RWPE1 (cell line): ENCODE results near the gene RSKR.
"Not testable (repeated sequence)": the region's sequence is repeated elsewhere in the genome, so short reads cannot be mapped to it uniquely, and the experiment has no call there.

Experiments used
- CTCF ChIA-PET: fragments of 350-600 bp; sonication (Branson Sonifier 250); formaldehyde crosslinking; extraction: SDS; loops from one replicate; lab custom pipeline; 2021; lab: Yijun Ruan, JAX
- POLR2A ChIA-PET: fragments of 400-600 bp; formaldehyde crosslinking; extraction: SDS; loops from one replicate; lab custom pipeline; 2020; ENCODE audit warnings: antibody characterized with exemption; ENCODE audit not compliant: low non-redundant PET; lab: Yijun Ruan, JAX
- DNase-seq: peaks from one replicate; pipeline ENCODE4 v3.0.0; 2012; ENCODE audit warnings: low spot score
- H3K27ac ChIP-seq: fragments of 450-650 bp; 2 replicates; pipeline ENCODE4 v1.5.1; 2017
- CTCF ChIP-seq: fragments of 450-650 bp; conservative IDR thresholded peaks from 2 replicates; pipeline ENCODE4 v1.5.1; 2017; ENCODE audit warnings: low read depth, mild to moderate bottlenecking

RSKR gene

GRCh38 chr17:28615260-28615940 is 1.4 kb upstream of the RSKR start:
- H3K27ac ChIP-seq = no peak overlapping the region
- no peak for DNase-seq
- no peak for TF ChIP-seq CTCF
- CTCF ChIA-PET = interaction anchor here (0.5 to 0.6 kb wide), 2 partner anchors 13 to 32 kb away, joined by 3 to 4 read pairs; no protein-coding TSS in a partner anchor
- POLR2A ChIA-PET = no interaction called here

GRCh38 chr17:28612936-28613872 is 781 bp downstream of the RSKR start:
- ChIA-PET POLR2A (no interaction called here), CTCF (interaction anchor here (0.6 to 1.9 kb wide), 6 partner anchors 8 to 27 kb away, joined by 3 to 5 read pairs (median 3); no protein-coding TSS in a partner anchor)
- 0 out of 2 replicates have a peak overlapping the region, but pooled peaks have one; percentile 10 for H3K27ac ChIP-seq
- TF ChIP-seq CTCF = peak; percentile 63
- DNase-seq = no peak

GRCh38 chr17:28612531-28612930 is 1.5 kb downstream of the RSKR start:
- no peak for TF ChIP-seq CTCF
- POLR2A ChIA-PET = no interaction called here
- DNase-seq = no peak
- CTCF ChIA-PET = interaction anchor here (0.7 to 1.9 kb wide), 4 partner anchors 9 to 18 kb away, joined by 3 to 5 read pairs (median 3); no protein-coding TSS in a partner anchor
- no peak overlapping the region for H3K27ac ChIP-seq

- TF ChIP-seq CTCF = no peak
- DNase-seq = no peak
- H3K27ac ChIP-seq = no peak overlapping the region
- ChIA-PET CTCF (no interaction called here), POLR2A (no interaction called here)
Observed at GRCh38 chr17:28610376-28610775, 3.6 kb downstream of the RSKR start.

GRCh38 chr17:28604031-28604430 is 10.0 kb downstream of the RSKR start:
- DNase-seq, CTCF ChIA-PET, POLR2A ChIA-PET, H3K27ac ChIP-seq: not testable (repeated sequence)

- ChIA-PET POLR2A (no interaction called here), CTCF (interaction anchor here (0.7 to 1.4 kb wide), 2 partner anchors 14 to 17 kb away, joined by 3 to 5 read pairs; partner anchors contain the start of gene RSKR)
- peak overlapping the region; percentile 95 for H3K27ac ChIP-seq
- no peak for TF ChIP-seq CTCF
- DNase-seq = peak; percentile 59
Observed at GRCh38 chr17:28599311-28600184, 14.4 kb downstream of the RSKR start.
